ENCODE measurements around the gene GLDN.

- TF ChIP-seq, protein P1, sequence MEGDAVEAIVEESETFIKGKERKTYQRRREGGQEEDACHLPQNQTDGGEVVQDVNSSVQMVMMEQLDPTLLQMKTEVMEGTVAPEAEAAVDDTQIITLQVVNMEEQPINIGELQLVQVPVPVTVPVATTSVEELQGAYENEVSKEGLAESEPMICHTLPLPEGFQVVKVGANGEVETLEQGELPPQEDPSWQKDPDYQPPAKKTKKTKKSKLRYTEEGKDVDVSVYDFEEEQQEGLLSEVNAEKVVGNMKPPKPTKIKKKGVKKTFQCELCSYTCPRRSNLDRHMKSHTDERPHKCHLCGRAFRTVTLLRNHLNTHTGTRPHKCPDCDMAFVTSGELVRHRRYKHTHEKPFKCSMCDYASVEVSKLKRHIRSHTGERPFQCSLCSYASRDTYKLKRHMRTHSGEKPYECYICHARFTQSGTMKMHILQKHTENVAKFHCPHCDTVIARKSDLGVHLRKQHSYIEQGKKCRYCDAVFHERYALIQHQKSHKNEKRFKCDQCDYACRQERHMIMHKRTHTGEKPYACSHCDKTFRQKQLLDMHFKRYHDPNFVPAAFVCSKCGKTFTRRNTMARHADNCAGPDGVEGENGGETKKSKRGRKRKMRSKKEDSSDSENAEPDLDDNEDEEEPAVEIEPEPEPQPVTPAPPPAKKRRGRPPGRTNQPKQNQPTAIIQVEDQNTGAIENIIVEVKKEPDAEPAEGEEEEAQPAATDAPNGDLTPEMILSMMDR (IDR thresholded peaks at IDR 0.05): no peak
- TF ChIP-seq POLR2A (IDR thresholded peaks at IDR 0.05) (no peak), POLR2AphosphoS5 (IDR thresholded peaks at IDR 0.05; ENCODE audit: insufficient read depth in 1 of 2, low read depth in 1 of 2) (no peak)
Measured at GRCh38 chr15:51318382-51319150, 22.9 kb upstream of the GLDN start.

Measured in vagina (tissue), 2 donors.